Activated CD4-positive, alpha-beta memory T cell treated with anti-CD3 and anti-CD28 coated beads for 36 hours (primary cell): Measurements from ENCODE around the gene ATP4B. TPM values are rescaled to one million over a fixed set of nuclear protein-coding genes. Genes with fewer than 3 reads are reported as not detected.
A peak's percentile ranks its signal among the peaks of the same experiment; 100 is the strongest.

Source experiments
- CTCF ChIA-PET: fragments of 350-600 bp; sonication (Branson Sonifier 250); formaldehyde crosslinking; loops from one replicate; lab custom pipeline; 2021; ENCODE audit warnings: antibody characterized with exemption, inconsistent platforms; lab: Charles Lee
- POLR2A ChIA-PET: fragments of 350-600 bp; sonication (Branson Sonifier 250); formaldehyde crosslinking; loops from one replicate; lab custom pipeline; 2021; ENCODE audit warnings: antibody characterized with exemption; lab: Charles Lee
- DNase-seq: peaks from one replicate; pipeline ENCODE4 v3.0.0-alpha.2; 2020
- H3K27ac Mint-ChIP-seq: one replicate; pipeline ENCODE4 v1.8.0; 2021; ENCODE audit warnings: mixed read lengths
- H3K27me3 Mint-ChIP-seq: one replicate; pipeline ENCODE4 v1.8.0; 2021; ENCODE audit warnings: mixed read lengths
- H3K36me3 Mint-ChIP-seq: one replicate; pipeline ENCODE4 v1.8.0; 2021; ENCODE audit warnings: mixed read lengths
- H3K4me1 Mint-ChIP-seq: one replicate; pipeline ENCODE4 v1.8.0; 2021; ENCODE audit warnings: low read depth, mixed read lengths
- H3K4me3 Mint-ChIP-seq: one replicate; pipeline ENCODE4 v1.8.0; 2021; ENCODE audit warnings: mild to moderate bottlenecking, mixed read lengths
- H3K9me3 Mint-ChIP-seq: one replicate; pipeline ENCODE4 v1.8.0; 2021; ENCODE audit warnings: mixed read lengths
- intact Hi-C: fragments of 100-400 bp; cut with micrococcal nuclease; formaldehyde crosslinking; loops from one replicate; pipeline ENCODE4 v1.15.1; 2023
- total RNA-seq, 2 experiments: library from RNA; stranded (reverse); gene quantifications; one replicate each; pipeline ENCODE4 v1.2.3, GENCODE V29; 2021

ATP4B gene
- total RNA-seq, 2 experiments from 2014 or later = not detected

- ChIA-PET POLR2A (no interaction called here), CTCF (no interaction called here)
- no peak for DNase-seq
- peaks cover 4% of the 10 kb centered on the region for H3K4me1 Mint-ChIP-seq
- no peaks in the 10 kb centered on the region for H3K9me3 Mint-ChIP-seq
- no peaks in the 10 kb centered on the region for H3K36me3 Mint-ChIP-seq
- no peaks in the 10 kb centered on the region for H3K27me3 Mint-ChIP-seq
- intact Hi-C loops = no loop called here
- no peak overlapping the region for H3K27ac Mint-ChIP-seq
- H3K4me3 Mint-ChIP-seq = no peak overlapping the region
Measured at GRCh38 chr13:113654175-113654560, 3.8 kb downstream of the ATP4B start.

- Mint-ChIP-seq H3K36me3 (no peaks in the 10 kb centered on the region), H3K27me3 (no peaks in the 10 kb centered on the region), H3K27ac (no peak overlapping the region), H3K4me3 (no peak overlapping the region), H3K9me3 (no peaks in the 10 kb centered on the region), H3K4me1 (peaks cover 4% of the 10 kb centered on the region)
- DNase-seq = peak; percentile 15
- POLR2A ChIA-PET = no interaction called here
- intact Hi-C loops = no loop called here
- CTCF ChIA-PET = no interaction called here
Measured at GRCh38 chr13:113653264-113654174, 4.5 kb downstream of the ATP4B start.

- Mint-ChIP-seq H3K27ac (no peak overlapping the region), H3K9me3 (no peaks in the 10 kb centered on the region), H3K27me3 (no peaks in the 10 kb centered on the region), H3K4me1 (peaks cover 4% of the 10 kb centered on the region), H3K36me3 (no peaks in the 10 kb centered on the region), H3K4me3 (no peak overlapping the region)
- ChIA-PET CTCF (no interaction called here), POLR2A (no interaction called here)
- peak; percentile 3 for DNase-seq
- intact Hi-C loops = no loop called here
Measured at GRCh38 chr13:113652404-113653263, 5.4 kb downstream of the ATP4B start.

- peak; percentile 3 for DNase-seq
- Mint-ChIP-seq H3K27me3 (no peaks in the 10 kb centered on the region), H3K4me1 (peaks cover 4% of the 10 kb centered on the region), H3K36me3 (no peaks in the 10 kb centered on the region), H3K27ac (no peak overlapping the region), H3K9me3 (no peaks in the 10 kb centered on the region), H3K4me3 (no peak overlapping the region)
- ChIA-PET CTCF (no interaction called here), POLR2A (no interaction called here)
- intact Hi-C loops = no loop called here
Measured at GRCh38 chr13:113651511-113652403, 6.2 kb downstream of the ATP4B start.

GRCh38 chr13:113650731-113651148 is 7.3 kb downstream of the ATP4B start:
- H3K9me3 Mint-ChIP-seq = no peaks in the 10 kb centered on the region
- POLR2A ChIA-PET = no interaction called here
- no peaks in the 10 kb centered on the region for H3K27me3 Mint-ChIP-seq
- intact Hi-C loops = no loop called here
- H3K4me1 Mint-ChIP-seq = peaks cover 9% of the 10 kb centered on the region
- no peak for DNase-seq
- H3K36me3 Mint-ChIP-seq = no peaks in the 10 kb centered on the region
- H3K27ac Mint-ChIP-seq = no peak overlapping the region
- CTCF ChIA-PET = no interaction called here
- H3K4me3 Mint-ChIP-seq = no peak overlapping the region

- Mint-ChIP-seq H3K27me3 (no peaks in the 10 kb centered on the region), H3K9me3 (no peaks in the 10 kb centered on the region), H3K36me3 (no peaks in the 10 kb centered on the region), H3K4me1 (peaks cover 9% of the 10 kb centered on the region), H3K27ac (no peak overlapping the region), H3K4me3 (no peak overlapping the region)
- intact Hi-C loops = no loop called here
- POLR2A ChIA-PET = no interaction called here
- DNase-seq = no peak
- CTCF ChIA-PET = no interaction called here
Measured at GRCh38 chr13:113650275-113650674, 7.7 kb downstream of the ATP4B start.

GRCh38 chr13:113649212-113649611 is 8.8 kb downstream of the ATP4B start:
- intact Hi-C loops = no loop called here
- POLR2A ChIA-PET = no interaction called here
- Mint-ChIP-seq H3K36me3 (no peaks in the 10 kb centered on the region), H3K27ac (no peak overlapping the region), H3K4me1 (peaks cover 9% of the 10 kb centered on the region), H3K9me3 (no peaks in the 10 kb centered on the region), H3K4me3 (no peak overlapping the region), H3K27me3 (no peaks in the 10 kb centered on the region)
- DNase-seq = no peak
- CTCF ChIA-PET = no interaction called here

- ChIA-PET POLR2A (no interaction called here), CTCF (no interaction called here)
- intact Hi-C loops = no loop called here
- H3K27ac Mint-ChIP-seq = no peak overlapping the region
- DNase-seq = no peak
- H3K36me3 Mint-ChIP-seq = no peaks in the 10 kb centered on the region
- no peaks in the 10 kb centered on the region for H3K9me3 Mint-ChIP-seq
- H3K27me3 Mint-ChIP-seq = no peaks in the 10 kb centered on the region
- peaks cover 5% of the 10 kb centered on the region for H3K4me1 Mint-ChIP-seq
- no peak overlapping the region for H3K4me3 Mint-ChIP-seq
Measured at GRCh38 chr13:113648216-113648610, 9.8 kb downstream of the ATP4B start.

- Mint-ChIP-seq H3K27ac (no peak overlapping the region), H3K4me3 (no peak overlapping the region), H3K36me3 (peaks cover 2% of the 10 kb centered on the region), H3K27me3 (no peaks in the 10 kb centered on the region), H3K4me1 (peaks cover 5% of the 10 kb centered on the region), H3K9me3 (peaks cover 1% of the 10 kb centered on the region)
- intact Hi-C loops = no loop called here
- POLR2A ChIA-PET = no interaction called here
- CTCF ChIA-PET = no interaction called here
- DNase-seq = no peak
Measured at GRCh38 chr13:113647351-113648215, 10.4 kb downstream of the ATP4B start.

GRCh38 chr13:113646921-113647340 is 11.1 kb downstream of the ATP4B start:
- CTCF ChIA-PET = no interaction called here
- H3K9me3 Mint-ChIP-seq = peaks cover 8% of the 10 kb centered on the region
- peaks cover 8% of the 10 kb centered on the region for H3K36me3 Mint-ChIP-seq
- H3K27ac Mint-ChIP-seq = no peak overlapping the region
- H3K27me3 Mint-ChIP-seq = no peaks in the 10 kb centered on the region
- DNase-seq = peak; percentile 8
- POLR2A ChIA-PET = no interaction called here
- peaks cover 5% of the 10 kb centered on the region for H3K4me1 Mint-ChIP-seq
- H3K4me3 Mint-ChIP-seq = no peak overlapping the region
- intact Hi-C loops = no loop called here

GRCh38 chr13:113646376-113646775 is 11.6 kb downstream of the ATP4B start:
- Mint-ChIP-seq H3K4me1 (peaks cover 5% of the 10 kb centered on the region), H3K4me3 (no peak overlapping the region), H3K9me3 (peaks cover 8% of the 10 kb centered on the region), H3K27ac (no peak overlapping the region), H3K27me3 (no peaks in the 10 kb centered on the region), H3K36me3 (peaks cover 12% of the 10 kb centered on the region)
- POLR2A ChIA-PET = no interaction called here
- intact Hi-C loops = no loop called here
- peak; percentile 6 for DNase-seq
- CTCF ChIA-PET = no interaction called here
